Astrocyte of the cerebellum (primary cell): ENCODE data around the gene C11orf97.
"Not testable (repeated sequence)": the region's sequence is repeated elsewhere in the genome, so short reads cannot be mapped to it uniquely, and the experiment has no call there.

ENCODE experiments used
- DNase-seq: peaks from one replicate; pipeline ENCODE4 v3.0.0-alpha.2; 2011; ENCODE audit warnings: low read depth
- H3K4me3 ChIP-seq: 2 replicates; pipeline ENCODE4 v1.5.1; 2011; ENCODE audit warnings: mild to moderate bottlenecking, low read depth, low read length, moderate library complexity
- CTCF ChIP-seq: IDR thresholded peaks from 2 replicates; pipeline ENCODE4 v1.5.1; 2012; ENCODE audit warnings: low read length, low read depth, moderate library complexity, mild to moderate bottlenecking; ENCODE audit errors: missing control alignments
- in situ Hi-C: cut with HindIII; loops from 2 replicates; pipeline ENCODE4 v1.10.0; 2017; ENCODE audit warnings: low sequenced_read_pairs

C11orf97 gene

GRCh38 chr11:94560834-94561233 is 48.6 kb downstream of the C11orf97 start:
- TF ChIP-seq CTCF, result no peak
- no peak overlapping the region for H3K4me3 ChIP-seq
- in situ Hi-C loops, result no loop called here
- no peak for DNase-seq

DNA sequence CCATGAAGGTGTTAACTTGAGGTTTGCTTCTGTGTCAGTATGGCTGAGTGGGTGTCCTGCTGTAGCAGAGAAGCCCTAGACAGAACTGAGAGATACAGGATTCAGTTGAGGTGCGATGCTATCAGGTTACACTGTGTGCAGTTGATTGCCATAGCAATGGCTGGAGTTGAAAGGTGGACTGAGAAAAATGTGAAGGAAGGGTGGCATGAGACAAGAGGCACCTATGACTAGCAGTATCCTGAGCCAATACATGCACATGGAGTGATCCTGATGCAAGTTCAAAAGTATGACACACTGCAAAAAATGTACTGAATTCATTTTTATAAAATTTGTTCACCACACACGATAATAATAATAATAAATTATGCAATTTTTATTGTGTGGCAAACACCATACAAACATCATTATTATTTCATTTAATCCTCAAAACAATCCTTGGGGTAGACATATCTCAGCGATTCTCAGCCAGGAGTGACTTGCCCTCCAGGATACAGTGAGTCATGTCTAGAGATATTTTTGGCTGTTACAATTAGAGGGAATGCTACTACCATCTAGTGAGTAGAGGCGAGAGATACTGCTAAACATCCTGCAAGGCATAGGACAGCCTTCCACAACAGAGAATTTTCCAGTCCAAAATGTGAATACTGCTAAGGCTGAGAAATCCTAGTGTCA is 51.1 kb downstream of the C11orf97 start:
- in situ Hi-C loops, result no loop called here
- H3K4me3 ChIP-seq, result no peak overlapping the region
- peak; percentile 36 for TF ChIP-seq CTCF
- DNase-seq, result no peak

DNA sequence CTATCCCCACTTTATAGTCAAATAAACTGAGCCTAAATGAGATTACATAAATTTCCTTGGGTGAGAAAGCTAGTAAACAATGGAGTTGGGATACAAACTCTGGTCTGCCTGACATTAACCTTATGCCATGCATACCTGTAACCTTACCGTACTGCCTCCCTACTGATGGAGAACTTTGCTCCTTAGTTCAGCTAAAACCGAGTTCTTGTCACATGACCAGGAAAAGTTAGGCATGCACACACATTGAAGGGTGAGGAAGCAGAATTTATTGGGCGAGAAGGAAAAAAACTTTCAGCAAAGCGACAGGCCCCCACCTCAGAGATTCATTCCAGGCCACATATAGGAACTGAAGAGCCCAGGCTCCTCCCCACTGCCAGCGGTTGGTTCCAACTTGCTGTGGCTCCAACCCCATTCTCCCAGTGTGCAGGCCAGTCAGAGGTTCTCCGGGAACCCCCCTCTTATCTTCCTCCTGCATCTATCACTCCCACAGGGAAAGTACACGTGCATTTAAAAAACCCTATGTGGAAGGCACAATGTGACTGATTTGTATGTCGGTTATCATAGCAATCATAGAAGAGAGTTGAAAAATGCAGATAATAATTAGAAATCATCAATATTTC is 51.7 kb downstream of the C11orf97 start:
- in situ Hi-C loops, result no loop called here
- no peak overlapping the region for H3K4me3 ChIP-seq
- no peak for DNase-seq
- TF ChIP-seq CTCF, result no peak

GRCh38 chr11:94567181-94567670 is 55.0 kb downstream of the C11orf97 start, which contains the start of gene PIWIL4:
Gene PIWIL4, plus strand, starts transcription at chr11:94567368. Its CDS starts 151 bp downstream, at chr11:94567519.
- in situ Hi-C loops, result no loop called here
- no peak for TF ChIP-seq CTCF
- no peak for DNase-seq
- H3K4me3 ChIP-seq, result no peak within 1 kb of the TSS

DNA sequence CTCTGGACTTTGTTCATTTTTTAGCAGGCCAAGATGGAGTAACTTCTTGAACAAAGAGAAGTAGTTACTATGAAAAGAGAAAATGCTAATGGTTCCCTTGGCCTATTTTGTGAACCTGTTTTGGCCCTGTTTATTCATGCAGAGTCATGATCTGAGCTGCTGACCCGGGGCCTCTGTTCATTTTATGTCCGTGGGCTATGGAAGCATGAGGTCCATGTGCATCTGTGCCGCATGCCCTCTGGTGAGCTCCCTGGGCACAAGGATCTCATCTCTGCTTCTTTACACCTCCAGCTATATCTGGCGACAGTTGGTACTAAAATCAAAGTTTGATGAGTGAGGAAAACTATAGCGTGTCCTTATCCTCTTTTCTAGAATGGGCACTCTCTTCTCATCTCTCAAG is 55.9 kb downstream of the C11orf97 start:
- in situ Hi-C loops, result no loop called here
- DNase-seq, result no peak
- TF ChIP-seq CTCF, result no peak

GRCh38 chr11:94568717-94569116 is 56.5 kb downstream of the C11orf97 start:
- DNase-seq, result no peak
- in situ Hi-C loops, result no loop called here
- H3K4me3 ChIP-seq, result no peak overlapping the region
- TF ChIP-seq CTCF, result no peak

More for the DNA sequence above, 55.9 kb downstream of the C11orf97 start:
- no peak overlapping the region for H3K4me3 ChIP-seq

DNA sequence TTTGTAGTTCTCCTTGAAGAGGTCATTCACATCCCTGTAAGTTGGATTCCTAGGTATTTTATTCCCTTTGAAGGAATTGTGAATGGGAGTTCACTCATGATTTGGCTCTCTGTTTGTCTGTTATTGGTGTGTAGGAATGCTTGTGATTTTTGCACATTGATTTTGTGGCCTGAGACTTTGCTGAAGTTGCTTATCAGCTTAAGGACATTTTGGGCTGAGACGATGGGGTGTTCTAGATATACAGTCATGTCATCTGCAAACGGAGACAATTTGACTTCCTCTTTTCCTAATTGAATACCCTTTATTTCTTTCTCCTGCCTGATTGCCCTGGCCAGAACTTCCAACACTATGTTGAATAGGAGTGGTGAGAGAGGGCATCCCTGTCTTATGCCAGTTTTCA is 60.7 kb downstream of the C11orf97 start:
- DNase-seq, H3K4me3 ChIP-seq, in situ Hi-C loops: not testable (repeated sequence)
